BJ (cell line): Measurements from ENCODE around the gene PVR. TPM values are rescaled to one million over a fixed set of nuclear protein-coding genes. Genes with fewer than 3 reads are reported as not detected.

Source experiments
- CTCF ChIA-PET: fragments of 350-600 bp; formaldehyde crosslinking; extraction: SDS; loops from one replicate; lab custom pipeline; 2021; ENCODE audit warnings: antibody characterized with exemption, inconsistent platforms; lab: Yijun Ruan, JAX
- POLR2A ChIA-PET: fragments of 300-600 bp; sonication (Branson Sonifier 250); formaldehyde crosslinking; extraction: SDS; loops from one replicate; lab custom pipeline; 2021; ENCODE audit warnings: antibody characterized with exemption; lab: Charles Lee
- DNase-seq: peaks from one replicate; pipeline ENCODE4 v3.0.0-alpha.2; 2011; ENCODE audit warnings: low read depth
- H3K27me3 ChIP-seq: 2 replicates; pipeline ENCODE4 v1.6.0; 2011; ENCODE audit warnings: low read length; ENCODE audit not compliant: control insufficient read depth, insufficient read depth
- H3K36me3 ChIP-seq: 2 replicates; pipeline ENCODE4 v1.5.1; 2011; ENCODE audit warnings: low read length; ENCODE audit not compliant: control insufficient read depth, insufficient read depth
- H3K4me3 ChIP-seq: 2 replicates; pipeline ENCODE4 v1.5.1; 2011; ENCODE audit warnings: low read depth, mild to moderate bottlenecking, control low read depth, low read length
- polyA plus RNA-seq: library from polyadenylated mRNA; depleted of rRNA; stranded (reverse); fragments of >200 nt; gene quantifications from 2 replicates; pipeline ENCODE4 v1.2.3, GENCODE V29; 2011
- TF ChIP-seq, protein P1 (sequence below): IDR thresholded peaks from 2 replicates; pipeline ENCODE4 v1.5.1; 2011; ENCODE audit warnings: low read depth, mild to moderate bottlenecking, control low read depth, inconsistent platforms, low read length, moderate library complexity; ENCODE audit not compliant: insufficient read depth

The PVR gene
- polyA plus RNA-seq, 1 experiment = 129 TPM

DNA sequence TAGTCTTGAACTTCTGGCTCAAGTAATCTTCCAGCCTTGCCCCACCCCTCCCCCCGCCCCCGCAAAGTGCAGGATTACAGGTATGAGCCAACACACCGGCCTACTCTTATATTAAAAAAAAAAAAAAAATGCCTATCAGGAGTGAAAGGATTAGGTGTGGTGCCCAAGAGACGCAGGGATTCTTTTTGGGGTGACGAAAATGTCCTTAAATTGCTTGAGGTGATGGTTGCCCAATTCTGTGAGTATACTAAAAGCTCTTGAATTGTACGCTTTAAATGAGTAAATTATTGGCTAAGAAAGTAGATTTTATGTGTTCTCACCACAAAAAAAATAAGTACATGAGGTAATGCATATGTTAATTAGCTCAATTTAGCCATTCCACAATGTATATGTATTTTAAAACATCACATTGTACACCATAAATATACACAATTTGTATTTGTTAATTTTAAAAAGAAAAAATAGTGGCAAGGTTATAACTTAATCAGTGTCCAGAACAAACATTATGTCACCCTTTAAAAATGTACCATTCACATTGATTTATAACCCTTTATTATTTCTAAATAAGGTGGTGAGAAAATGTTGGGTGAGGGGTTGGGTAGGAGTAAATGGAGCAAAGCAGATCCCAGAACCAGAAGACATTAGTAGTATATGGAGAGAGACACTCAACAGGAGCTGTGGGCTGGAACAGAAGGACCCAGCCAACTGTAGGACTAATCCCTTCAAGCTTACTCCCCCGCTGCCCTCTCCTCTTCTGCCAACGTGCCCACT lies 26.4 kb upstream of the PVR start:
- no peak for DNase-seq
- H3K4me3 ChIP-seq = no peak overlapping the region
- POLR2A ChIA-PET = interaction anchor here (0.7 kb wide), 1 partner anchor 40 kb away, joined by 4 read pairs; no protein-coding TSS in a partner anchor
- TF ChIP-seq, protein P1, sequence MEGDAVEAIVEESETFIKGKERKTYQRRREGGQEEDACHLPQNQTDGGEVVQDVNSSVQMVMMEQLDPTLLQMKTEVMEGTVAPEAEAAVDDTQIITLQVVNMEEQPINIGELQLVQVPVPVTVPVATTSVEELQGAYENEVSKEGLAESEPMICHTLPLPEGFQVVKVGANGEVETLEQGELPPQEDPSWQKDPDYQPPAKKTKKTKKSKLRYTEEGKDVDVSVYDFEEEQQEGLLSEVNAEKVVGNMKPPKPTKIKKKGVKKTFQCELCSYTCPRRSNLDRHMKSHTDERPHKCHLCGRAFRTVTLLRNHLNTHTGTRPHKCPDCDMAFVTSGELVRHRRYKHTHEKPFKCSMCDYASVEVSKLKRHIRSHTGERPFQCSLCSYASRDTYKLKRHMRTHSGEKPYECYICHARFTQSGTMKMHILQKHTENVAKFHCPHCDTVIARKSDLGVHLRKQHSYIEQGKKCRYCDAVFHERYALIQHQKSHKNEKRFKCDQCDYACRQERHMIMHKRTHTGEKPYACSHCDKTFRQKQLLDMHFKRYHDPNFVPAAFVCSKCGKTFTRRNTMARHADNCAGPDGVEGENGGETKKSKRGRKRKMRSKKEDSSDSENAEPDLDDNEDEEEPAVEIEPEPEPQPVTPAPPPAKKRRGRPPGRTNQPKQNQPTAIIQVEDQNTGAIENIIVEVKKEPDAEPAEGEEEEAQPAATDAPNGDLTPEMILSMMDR = no peak
- CTCF ChIA-PET = interaction anchor here (0.9 to 1.5 kb wide), 5 partner anchors 9 to 154 kb away, joined by 3 to 6 read pairs (median 4); no protein-coding TSS in a partner anchor
- no peaks in the 10 kb centered on the region for H3K36me3 ChIP-seq
- no peaks in the 10 kb centered on the region for H3K27me3 ChIP-seq

DNA sequence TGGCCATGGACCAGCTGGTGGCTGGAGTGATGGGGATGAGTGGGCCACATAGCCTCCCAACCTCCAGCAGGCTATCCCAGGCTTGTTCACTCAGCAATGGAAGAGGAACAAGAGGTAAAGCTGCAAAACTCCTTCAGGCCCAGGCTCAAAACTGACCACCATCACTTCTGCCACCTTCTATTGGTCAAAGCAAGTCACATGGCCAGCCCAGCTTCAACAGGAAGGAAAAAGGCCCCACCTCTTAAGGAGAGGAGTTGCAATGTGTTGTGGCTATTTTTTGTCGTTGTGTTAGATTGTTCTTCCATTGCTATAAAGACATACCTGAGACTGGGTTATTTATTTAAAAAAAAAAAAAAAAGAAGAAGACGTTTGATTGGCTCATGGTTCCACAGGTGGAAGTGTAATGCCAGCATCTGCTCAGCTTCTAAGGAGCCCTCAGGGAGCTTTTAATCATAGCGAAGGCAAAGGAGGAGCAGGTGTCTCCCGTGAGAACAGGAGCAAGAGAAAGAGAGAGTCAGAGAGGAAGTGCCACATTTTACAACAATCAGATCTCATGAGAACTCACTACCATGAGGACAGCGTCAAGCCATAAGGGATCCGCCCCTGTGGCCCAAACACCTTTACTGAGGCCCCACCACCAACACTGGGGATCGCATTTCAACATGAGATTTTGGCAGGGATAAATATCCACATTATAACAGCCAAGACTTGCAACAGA lies 24.9 kb upstream of the PVR start:
- H3K36me3 ChIP-seq = no peaks in the 10 kb centered on the region
- CTCF ChIA-PET = interaction anchor here (0.6 to 1.5 kb wide), 3 partner anchors 11 to 28 kb away, joined by 3 to 4 read pairs (median 3); partner anchors contain the start of gene PVR
- no peak overlapping the region for H3K4me3 ChIP-seq
- TF ChIP-seq, protein P1 = no peak
- no peak for DNase-seq
- H3K27me3 ChIP-seq = no peaks in the 10 kb centered on the region
- POLR2A ChIA-PET = no interaction called here

DNA sequence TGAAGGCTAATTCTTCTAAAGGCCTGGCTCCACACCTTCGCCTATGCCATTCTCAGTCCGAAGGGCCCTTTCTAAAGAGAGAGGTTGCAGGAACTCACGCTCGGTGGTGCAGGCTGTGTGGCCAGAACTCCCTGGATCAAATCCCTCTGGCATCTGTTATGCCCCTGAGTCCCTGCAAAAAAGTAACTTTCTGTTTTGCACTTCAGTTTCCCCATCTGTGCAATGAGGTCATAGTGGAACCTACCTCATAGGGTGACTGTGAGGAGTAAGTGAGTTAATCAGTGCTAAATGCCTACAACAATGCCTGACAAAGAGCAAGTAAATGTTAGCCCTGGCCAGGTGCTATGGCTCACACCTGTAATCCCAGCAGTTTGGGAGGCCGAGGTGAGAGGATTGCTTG lies 23.0 kb upstream of the PVR start:
- Histone ChIP-seq H3K36me3 (no peaks in the 10 kb centered on the region), H3K27me3 (no peaks in the 10 kb centered on the region), H3K4me3 (no peak overlapping the region)
- TF ChIP-seq, protein P1 = no peak
- ChIA-PET CTCF (interaction anchor here (0.6 kb wide), 1 partner anchor 299 kb away, joined by 3 read pairs; no protein-coding TSS in a partner anchor), POLR2A (no interaction called here)
- DNase-seq = no peak

DNA sequence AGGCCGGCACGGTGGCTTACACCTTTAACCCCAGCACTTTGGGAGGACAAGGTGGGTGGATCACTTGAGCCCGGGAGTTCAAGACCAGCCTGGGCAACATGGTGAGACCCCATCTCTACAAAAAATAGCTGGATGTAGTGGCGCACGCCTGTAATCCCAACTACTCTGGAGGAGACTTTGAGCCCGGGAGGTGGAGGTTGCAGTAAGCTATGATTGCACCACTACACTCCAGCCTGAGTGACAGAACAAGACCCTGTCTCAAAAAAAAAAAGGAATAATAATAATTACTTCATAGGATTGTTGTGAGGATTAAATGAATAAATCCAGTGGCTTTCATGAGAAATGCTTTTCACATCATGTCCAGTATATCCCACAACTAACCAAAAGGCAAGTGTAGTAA lies 22.3 kb upstream of the PVR start:
- Histone ChIP-seq H3K36me3 (no peaks in the 10 kb centered on the region), H3K4me3 (no peak overlapping the region), H3K27me3 (no peaks in the 10 kb centered on the region)
- CTCF ChIA-PET = interaction anchor here (0.6 kb wide), 1 partner anchor 300 kb away, joined by 3 read pairs; no protein-coding TSS in a partner anchor
- POLR2A ChIA-PET = interaction anchor here (0.6 kb wide), 1 partner anchor 17 kb away, joined by 7 read pairs; no protein-coding TSS in a partner anchor
- TF ChIP-seq, protein P1 = no peak
- no peak for DNase-seq

DNA sequence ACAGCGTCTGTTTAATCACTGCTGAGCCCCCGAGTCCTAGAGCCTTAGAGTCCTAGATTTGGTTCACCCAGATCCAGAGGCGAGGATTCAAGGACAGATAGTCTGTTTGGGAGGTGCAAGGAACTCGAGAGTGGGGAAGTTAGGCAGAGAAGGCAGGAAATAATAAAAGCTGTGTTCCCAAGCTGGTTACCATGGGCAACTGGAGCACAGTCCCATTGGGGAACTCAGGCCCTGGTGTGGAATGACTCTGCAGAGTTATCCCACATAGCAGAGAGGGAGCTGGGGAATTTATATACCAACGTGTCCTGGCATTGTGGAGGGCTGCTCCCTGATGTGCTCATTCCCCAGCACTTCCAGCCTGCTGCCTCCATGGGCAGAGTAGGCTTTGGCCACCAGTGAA lies 20.6 kb upstream of the PVR start:
- Histone ChIP-seq H3K4me3 (no peak overlapping the region), H3K27me3 (no peaks in the 10 kb centered on the region), H3K36me3 (no peaks in the 10 kb centered on the region)
- ChIA-PET POLR2A (interaction anchor here (0.6 kb wide), 1 partner anchor 22 kb away, joined by 6 read pairs; no protein-coding TSS in a partner anchor), CTCF (interaction anchor here (1.0 to 2.8 kb wide), 4 partner anchors 13 to 52 kb away, joined by 3 to 8 read pairs (median 6); no protein-coding TSS in a partner anchor)
- TF ChIP-seq, protein P1 = no peak
- DNase-seq = no peak
